Posterior vena cava (tissue), 2 donors: Measurements from ENCODE around the gene ARRDC5. TPM values are rescaled to one million over a fixed set of nuclear protein-coding genes. Genes with fewer than 3 reads are reported as not detected.
"Not testable (repeated sequence)": the region's sequence is repeated elsewhere in the genome, so short reads cannot be mapped to it uniquely, and the experiment has no call there.

Source experiments
- DNase-seq: peaks from one replicate; pipeline ENCODE4 v3.0.0-alpha.2; 2020; ENCODE audit warnings: low spot score
- intact Hi-C, 2 donors: fragments of 100-400 bp; cut with DNase I; formaldehyde crosslinking; loops; one replicate each; pipeline versions ENCODE4 v1.14.1 to v1.14.2; 2022 to 2023
- long read RNA-seq, 2 donors: library from polyadenylated mRNA; unstranded; transcript quantifications; one replicate each; pipeline ENCODE4 v2.0.0, GENCODE V29; 2020 to 2021
- total RNA-seq, 2 donors: library from RNA; stranded (reverse); fragmentation: NEBNext Ultra II Directional; extraction: Animal tissue kit (Norgen Biotek cat#: 25700); gene quantifications; one replicate each; pipeline ENCODE4 v1.2.1, GENCODE V29; 2021
- donor health status: DM: yes; HTN: yes; CAD: no.
- donor health status: DM: yes; HTN: yes; CAD: no.

ARRDC5 gene
- under 1 TPM; 0.29 to 0.56 TPM for total RNA-seq
- long read RNA-seq, donor 1 = 0 reads
- long read RNA-seq, donor 2 = 0 reads

- no peak for DNase-seq
- intact Hi-C loops = no loop called here
These were observed at the start of gene ARRDC5 for GRCh38 chr19:4902796-4903195. TSS of gene ARRDC5 (minus strand) at chr19:4902896. CDS start at chr19:4902825, 71 bp downstream.

GRCh38 chr19:4951656-4952055 is 49.0 kb upstream of the ARRDC5 start:
- intact Hi-C loops = no loop called here
- no peak for DNase-seq

GRCh38 chr19:4950650-4951049 is 48.0 kb upstream of the ARRDC5 start:
- intact Hi-C loops, DNase-seq: not testable (repeated sequence)

- DNase-seq, intact Hi-C loops: not testable (repeated sequence)
These were observed 39.0 kb upstream of the ARRDC5 start for GRCh38 chr19:4941638-4942169.

GRCh38 chr19:4939466-4939865 is 36.8 kb upstream of the ARRDC5 start:
- intact Hi-C loops = no loop called here
- no peak for DNase-seq

GRCh38 chr19:4938461-4938860 is 35.8 kb upstream of the ARRDC5 start:
- DNase-seq, intact Hi-C loops: not testable (repeated sequence)

- no peak for DNase-seq
- intact Hi-C loops = no loop called here
These were observed 34.4 kb upstream of the ARRDC5 start for GRCh38 chr19:4937060-4937459.

- DNase-seq = no peak
- intact Hi-C loops = no loop called here
These were observed 32.7 kb upstream of the ARRDC5 start for GRCh38 chr19:4935444-4935843.

GRCh38 chr19:4933528-4933927 is 30.8 kb upstream of the ARRDC5 start:
- DNase-seq = no peak
- intact Hi-C loops = no loop called here

- DNase-seq = no peak
- intact Hi-C loops = no loop called here
These were observed 30.0 kb upstream of the ARRDC5 start for GRCh38 chr19:4932711-4933110.

GRCh38 chr19:4930664-4931063 is 28.0 kb upstream of the ARRDC5 start:
- intact Hi-C loops = no loop called here
- DNase-seq = no peak

- DNase-seq = no peak
These were observed 26.5 kb upstream of the ARRDC5 start for GRCh38 chr19:4929186-4929585.

GRCh38 chr19:4923276-4923747 is 20.6 kb upstream of the ARRDC5 start:
- DNase-seq = no peak
- intact Hi-C loops = no loop called here

More at GRCh38 chr19:4929186-4929585, 26.5 kb upstream of the ARRDC5 start:
- intact Hi-C loops = no loop called here

GRCh38 chr19:4922530-4923275 is 20.0 kb upstream of the ARRDC5 start:
- DNase-seq = no peak
- intact Hi-C loops = no loop called here

- intact Hi-C loops = loop anchor here in 1 of 2 donors (2.0 to 10.0 kb wide), 2 partner anchors 62 to 336 kb away; no protein-coding TSS in a partner anchor
- DNase-seq = no peak
These were observed 13.8 kb upstream of the ARRDC5 start for GRCh38 chr19:4916292-4917082.

- intact Hi-C loops = loop anchor here (5.0 to 10.0 kb wide), 3 partner anchors 43 to 103 kb away; no protein-coding TSS in a partner anchor
These were observed 12.2 kb upstream of the ARRDC5 start for GRCh38 chr19:4914736-4915501.

GRCh38 chr19:4913996-4914735 is 11.5 kb upstream of the ARRDC5 start:
- DNase-seq = no peak
- intact Hi-C loops = loop anchor here (5.0 to 10.0 kb wide), 3 partner anchors 42 to 102 kb away; no protein-coding TSS in a partner anchor

More at GRCh38 chr19:4914736-4915501, 12.2 kb upstream of the ARRDC5 start:
- DNase-seq = no peak
